ENCODE data around the gene NDUFB8.
"Not testable (repeated sequence)": the region's sequence is repeated elsewhere in the genome, so short reads cannot be mapped to it uniquely, and the experiment has no call there.

Gene NDUFB8

DNA sequence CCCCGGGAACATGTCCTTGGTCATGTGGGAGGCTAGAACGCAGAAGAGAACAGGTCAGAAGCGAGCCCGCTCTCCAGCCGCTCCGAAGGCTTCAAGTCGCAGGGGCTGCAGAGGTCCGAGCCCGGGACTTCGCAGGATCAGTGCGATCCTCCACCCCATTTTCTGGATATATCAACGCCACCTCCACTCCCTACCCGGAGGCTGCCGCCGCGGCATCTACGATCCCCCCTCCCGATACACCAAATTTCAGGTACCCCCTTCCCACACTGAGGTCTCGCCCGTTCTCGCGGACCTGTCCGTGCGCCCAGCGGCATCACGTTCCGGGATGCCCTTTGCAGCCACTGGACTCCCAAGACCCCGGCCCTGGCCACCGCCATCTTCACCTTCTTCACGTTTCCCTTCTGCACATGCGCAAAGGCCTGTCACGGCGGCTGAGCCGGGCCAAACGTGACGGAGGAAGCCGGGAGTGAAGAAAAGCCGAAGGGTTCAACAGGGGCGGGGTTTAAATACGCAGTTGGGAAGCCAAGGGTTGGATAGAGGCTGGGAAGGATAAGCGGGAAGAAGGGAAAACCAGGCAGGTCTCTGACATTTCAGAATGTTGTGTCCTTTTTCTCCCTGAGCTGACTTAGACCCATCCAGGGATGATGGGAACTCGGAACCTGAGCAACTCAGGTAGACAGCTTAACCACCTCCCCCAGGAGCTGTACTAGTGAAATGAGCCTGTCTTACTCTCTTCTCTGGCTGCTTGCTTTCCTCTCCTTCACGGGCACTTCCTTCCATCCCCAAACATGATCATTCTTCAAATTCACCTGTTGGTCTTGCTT is at the start of gene NDUFB8:
Gene NDUFB8, minus strand, starts transcription at position 397 of the 824 bp plus-strand sequence. Its CDS starts 20 bp downstream, at position 377.
- peak within 1 kb of the TSS; percentile 73 for H3K4me3 ChIP-seq (ENCODE audit: insufficient read length, low read depth)
- no peak for TF ChIP-seq YY1 (IDR thresholded peaks at IDR 0.05; ENCODE audit: insufficient read depth, insufficient read length)
- TF ChIP-seq SUZ12 (IDR thresholded peaks at IDR 0.05; ENCODE audit: extremely low read depth, insufficient read depth, insufficient read length), result no peak
- no peak for TF ChIP-seq ZNF274 (IDR thresholded peaks at IDR 0.05; ENCODE audit: low read depth, low read length)
- peak within 1 kb of the TSS; percentile 90 for H3K9ac ChIP-seq (ENCODE audit: insufficient read length, low read depth)
- DNase-seq (ENCODE audit: low read depth, low spot score), result peak; percentile 71
- H3K36me3 ChIP-seq (ENCODE audit: insufficient read depth, insufficient read length, low read length), result peaks cover 34% of the 10 kb centered on the region
- H3K4me1 ChIP-seq (ENCODE audit: insufficient read depth, insufficient read length), result no peaks in the 10 kb centered on the region
- H3K27me3 ChIP-seq (ENCODE audit: insufficient read depth, insufficient read length), result no peaks in the 10 kb centered on the region
- no peaks in the 10 kb centered on the region for H3K9me3 ChIP-seq (ENCODE audit: insufficient read depth, low read length)

DNA sequence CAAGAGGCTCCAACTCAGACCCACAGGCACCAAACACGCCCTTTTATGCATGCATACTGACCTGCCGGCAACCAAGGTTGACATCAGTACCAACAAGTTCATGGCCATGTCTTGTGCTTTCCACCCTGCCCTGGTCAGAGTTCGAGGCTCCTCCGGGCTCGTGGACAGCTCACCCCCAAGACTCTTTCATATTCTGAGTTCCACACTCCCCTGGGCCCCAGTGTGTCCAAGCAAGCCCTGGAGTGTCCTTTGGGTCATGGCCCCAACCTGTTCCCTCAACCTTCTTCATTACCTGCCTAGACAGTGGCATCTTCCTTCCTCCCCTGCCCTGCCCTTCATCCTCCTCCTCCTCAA is 46.6 kb upstream of the NDUFB8 start:
- H3K27me3 ChIP-seq (ENCODE audit: insufficient read depth, insufficient read length), result peaks cover 8% of the 10 kb centered on the region
- no peak for TF ChIP-seq ZNF274 (IDR thresholded peaks at IDR 0.05; ENCODE audit: low read depth, low read length)
- no peak for TF ChIP-seq YY1 (IDR thresholded peaks at IDR 0.05; ENCODE audit: insufficient read depth, insufficient read length)
- no peak for TF ChIP-seq SUZ12 (IDR thresholded peaks at IDR 0.05; ENCODE audit: extremely low read depth, insufficient read depth, insufficient read length)
- no peaks in the 10 kb centered on the region for H3K9me3 ChIP-seq (ENCODE audit: insufficient read depth, low read length)
- DNase-seq (ENCODE audit: low read depth, low spot score), result no peak
- no peaks in the 10 kb centered on the region for H3K4me1 ChIP-seq (ENCODE audit: insufficient read depth, insufficient read length)
- H3K4me3 ChIP-seq (ENCODE audit: insufficient read length, low read depth), result no peak overlapping the region
- no peak overlapping the region for H3K9ac ChIP-seq (ENCODE audit: insufficient read length, low read depth)
- H3K36me3 ChIP-seq (ENCODE audit: insufficient read depth, insufficient read length, low read length), result no peaks in the 10 kb centered on the region

DNA sequence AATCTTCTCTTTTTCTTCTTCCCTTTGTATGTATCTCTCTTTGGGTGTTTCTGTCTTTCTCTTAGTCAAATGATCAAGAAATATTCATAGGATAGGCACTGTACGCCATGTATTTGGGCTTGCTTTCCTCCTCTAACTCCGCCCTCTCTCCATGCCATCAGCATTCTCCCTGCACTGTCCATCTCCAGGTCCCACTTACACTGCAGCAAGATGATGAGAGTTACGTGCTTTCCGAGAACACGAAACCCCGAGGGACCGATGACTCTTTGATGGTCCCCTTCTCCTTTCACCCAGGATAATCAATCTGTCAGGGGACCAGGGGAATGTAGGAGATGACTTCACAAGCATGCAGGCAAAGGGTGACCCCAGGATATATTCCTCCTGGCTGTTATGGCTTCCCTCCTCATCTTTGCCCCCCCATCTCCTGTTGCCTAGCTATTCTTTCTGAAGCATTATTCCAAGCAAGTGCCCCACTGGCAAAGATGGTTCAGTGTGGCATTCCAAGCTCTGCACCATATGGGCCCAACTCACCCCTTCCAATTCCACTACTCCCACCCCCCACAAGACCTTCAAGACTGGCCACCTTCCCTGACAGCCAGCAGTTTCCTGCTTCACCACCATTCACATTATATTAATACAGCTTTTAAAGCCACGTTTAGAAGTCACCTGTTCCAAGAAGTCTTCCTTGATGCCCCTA is 46.1 kb upstream of the NDUFB8 start:
- Histone ChIP-seq H3K4me3 (ENCODE audit: insufficient read length, low read depth) (no peak overlapping the region), H3K4me1 (ENCODE audit: insufficient read depth, insufficient read length) (no peaks in the 10 kb centered on the region), H3K9ac (ENCODE audit: insufficient read length, low read depth) (no peak overlapping the region), H3K36me3 (ENCODE audit: insufficient read depth, insufficient read length, low read length) (no peaks in the 10 kb centered on the region), H3K27me3 (ENCODE audit: insufficient read depth, insufficient read length) (peaks cover 8% of the 10 kb centered on the region), H3K9me3 (ENCODE audit: insufficient read depth, low read length) (no peaks in the 10 kb centered on the region)
- no peak for DNase-seq (ENCODE audit: low read depth, low spot score)
- no peak for TF ChIP-seq ZNF274 (IDR thresholded peaks at IDR 0.05; ENCODE audit: low read depth, low read length)
- no peak for TF ChIP-seq SUZ12 (IDR thresholded peaks at IDR 0.05; ENCODE audit: extremely low read depth, insufficient read depth, insufficient read length)
- no peak for TF ChIP-seq YY1 (IDR thresholded peaks at IDR 0.05; ENCODE audit: insufficient read depth, insufficient read length)

DNA sequence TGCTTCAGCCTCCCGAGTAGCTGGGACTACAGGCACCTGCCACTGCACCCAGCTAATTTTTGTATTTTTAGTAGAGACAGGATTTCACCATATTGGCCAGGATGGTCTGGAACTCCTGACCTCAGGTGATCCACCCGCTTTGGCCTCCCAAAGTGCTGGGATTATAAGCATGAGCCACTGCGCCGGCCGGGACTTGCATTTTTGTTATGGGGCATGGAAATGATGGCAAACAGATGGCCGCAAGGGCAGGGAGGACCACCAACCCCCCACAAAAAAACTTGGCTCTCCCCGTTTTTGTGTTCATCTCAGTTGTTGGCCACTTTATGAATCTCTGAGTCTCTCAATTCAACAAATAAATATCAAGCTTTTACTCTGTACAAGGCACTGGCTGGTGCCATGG is 45.5 kb upstream of the NDUFB8 start:
- not testable (repeated sequence) for H3K27me3 ChIP-seq (ENCODE audit: insufficient read depth, insufficient read length)

DNA sequence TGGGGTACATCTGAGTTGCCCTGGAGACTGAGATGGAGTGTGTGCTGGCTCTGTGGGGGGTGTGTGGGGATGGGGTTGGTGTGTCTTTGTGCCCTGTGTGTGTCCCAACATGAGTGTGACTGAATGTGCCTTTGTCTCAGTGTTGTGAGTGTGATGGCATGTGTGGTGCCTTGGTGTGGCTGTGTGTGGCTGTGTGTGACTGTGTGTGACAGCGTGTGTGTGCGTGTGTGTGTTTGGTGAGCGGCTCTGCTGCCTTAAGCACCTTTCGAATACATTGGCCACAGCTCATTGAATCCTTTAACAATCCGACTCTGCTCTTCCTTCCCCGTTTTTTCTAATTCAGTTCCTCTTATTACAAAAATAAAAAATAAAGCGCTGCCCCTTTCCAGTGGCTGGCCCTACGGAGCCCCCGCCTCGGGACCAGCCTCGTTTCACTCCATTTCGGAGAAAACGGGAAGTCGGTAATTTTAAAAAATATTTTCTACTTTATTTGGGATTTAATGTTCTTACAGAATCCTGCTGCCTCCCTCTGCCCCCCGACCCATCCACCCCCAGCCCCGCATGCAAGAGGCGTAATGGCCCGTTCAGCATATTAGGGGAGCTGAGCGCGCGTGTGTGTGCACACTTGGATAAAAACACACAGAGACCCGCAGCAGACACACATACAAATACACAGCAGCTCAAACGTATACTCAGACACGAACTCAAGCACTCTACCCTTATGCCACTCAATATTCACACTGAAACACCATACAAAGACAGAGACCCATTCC is 41.6 kb upstream of the NDUFB8 start:
- Histone ChIP-seq H3K9me3 (ENCODE audit: insufficient read depth, low read length) (no peaks in the 10 kb centered on the region), H3K36me3 (ENCODE audit: insufficient read depth, insufficient read length, low read length) (no peaks in the 10 kb centered on the region), H3K27me3 (ENCODE audit: insufficient read depth, insufficient read length) (peaks cover 15% of the 10 kb centered on the region), H3K4me3 (ENCODE audit: insufficient read length, low read depth) (no peak overlapping the region), H3K9ac (ENCODE audit: insufficient read length, low read depth) (no peak overlapping the region), H3K4me1 (ENCODE audit: insufficient read depth, insufficient read length) (peaks cover 6% of the 10 kb centered on the region)
- DNase-seq (ENCODE audit: low read depth, low spot score), result no peak
- TF ChIP-seq SUZ12 (IDR thresholded peaks at IDR 0.05; ENCODE audit: extremely low read depth, insufficient read depth, insufficient read length) (no peak), YY1 (IDR thresholded peaks at IDR 0.05; ENCODE audit: insufficient read depth, insufficient read length) (no peak), ZNF274 (IDR thresholded peaks at IDR 0.05; ENCODE audit: low read depth, low read length) (no peak)

More for the DNA sequence above, 45.5 kb upstream of the NDUFB8 start:
- not testable (repeated sequence) for H3K36me3 ChIP-seq (ENCODE audit: insufficient read depth, insufficient read length, low read length); H3K4me1 ChIP-seq (ENCODE audit: insufficient read depth, insufficient read length); H3K9me3 ChIP-seq (ENCODE audit: insufficient read depth, low read length); H3K4me3 ChIP-seq (ENCODE audit: insufficient read length, low read depth); H3K9ac ChIP-seq (ENCODE audit: insufficient read length, low read depth); DNase-seq (ENCODE audit: low read depth, low spot score)

DNA sequence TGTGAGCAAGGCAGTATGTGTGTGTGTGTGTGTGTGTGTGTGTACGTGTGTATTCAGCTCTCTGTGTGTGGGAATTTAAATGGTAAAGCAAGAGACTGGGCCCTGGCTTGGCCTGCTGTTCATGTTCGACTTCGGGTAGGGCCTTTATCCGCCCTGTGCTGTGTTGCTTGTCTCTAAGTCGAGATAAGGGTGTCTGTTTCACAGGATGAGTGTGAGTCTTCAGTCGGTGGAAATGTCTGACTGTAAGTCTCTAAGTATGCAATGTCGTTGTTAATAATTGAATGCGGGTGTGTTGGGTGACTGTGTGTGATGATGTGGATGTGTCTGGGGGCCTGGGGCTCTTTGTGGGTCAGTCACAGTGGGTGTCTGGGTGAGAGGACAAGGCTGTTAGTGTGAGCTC is 40.8 kb upstream of the NDUFB8 start:
- TF ChIP-seq ZNF274 (IDR thresholded peaks at IDR 0.05; ENCODE audit: low read depth, low read length) (no peak), SUZ12 (IDR thresholded peaks at IDR 0.05; ENCODE audit: extremely low read depth, insufficient read depth, insufficient read length) (no peak), YY1 (IDR thresholded peaks at IDR 0.05; ENCODE audit: insufficient read depth, insufficient read length) (no peak)
- Histone ChIP-seq H3K9ac (ENCODE audit: insufficient read length, low read depth) (peak overlapping the region; percentile 81), H3K9me3 (ENCODE audit: insufficient read depth, low read length) (no peaks in the 10 kb centered on the region), H3K4me3 (ENCODE audit: insufficient read length, low read depth) (peak overlapping the region; percentile 73), H3K4me1 (ENCODE audit: insufficient read depth, insufficient read length) (peaks cover 6% of the 10 kb centered on the region), H3K36me3 (ENCODE audit: insufficient read depth, insufficient read length, low read length) (no peaks in the 10 kb centered on the region), H3K27me3 (ENCODE audit: insufficient read depth, insufficient read length) (peaks cover 12% of the 10 kb centered on the region)
- no peak for DNase-seq (ENCODE audit: low read depth, low spot score)

All from NT2/D1 (cell line).